GM21381 (cell line): ENCODE data around the gene TNFRSF1B.

Experiments
- ATAC-seq: cut with Tn5 transposase; IDR thresholded peaks from one replicate; pipeline ENCODE4 v1.9.1; 2021; ENCODE audit warnings: mild to moderate bottlenecking, moderate library complexity; ENCODE audit not compliant: unreplicated experiment

Gene TNFRSF1B

DNA sequence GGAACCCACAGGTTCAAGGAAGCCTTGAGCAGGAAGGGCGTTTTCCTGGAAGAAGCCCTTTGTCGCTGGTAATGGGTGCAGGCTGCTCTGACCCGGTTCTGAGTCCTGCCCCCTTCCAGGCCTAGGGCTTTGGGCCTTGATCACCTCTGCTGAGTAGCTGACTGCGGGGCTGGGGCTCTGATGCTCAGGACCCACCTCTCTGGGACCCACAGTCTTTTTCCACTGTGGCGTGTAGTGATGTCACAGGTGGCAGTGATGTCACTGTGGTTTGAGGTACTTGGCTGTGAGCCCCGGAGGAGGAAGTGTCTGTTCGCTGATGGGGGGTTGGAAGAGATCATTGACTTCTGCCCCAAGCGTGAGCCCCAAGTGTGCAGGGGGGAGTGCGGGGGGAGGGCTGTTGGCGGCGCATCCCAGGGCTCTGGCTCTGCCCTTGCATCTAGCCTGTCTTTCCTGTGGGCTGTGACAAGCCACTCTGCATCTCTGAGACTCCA is 6.9 kb downstream of the TNFRSF1B start:
- no peak for ATAC-seq

DNA sequence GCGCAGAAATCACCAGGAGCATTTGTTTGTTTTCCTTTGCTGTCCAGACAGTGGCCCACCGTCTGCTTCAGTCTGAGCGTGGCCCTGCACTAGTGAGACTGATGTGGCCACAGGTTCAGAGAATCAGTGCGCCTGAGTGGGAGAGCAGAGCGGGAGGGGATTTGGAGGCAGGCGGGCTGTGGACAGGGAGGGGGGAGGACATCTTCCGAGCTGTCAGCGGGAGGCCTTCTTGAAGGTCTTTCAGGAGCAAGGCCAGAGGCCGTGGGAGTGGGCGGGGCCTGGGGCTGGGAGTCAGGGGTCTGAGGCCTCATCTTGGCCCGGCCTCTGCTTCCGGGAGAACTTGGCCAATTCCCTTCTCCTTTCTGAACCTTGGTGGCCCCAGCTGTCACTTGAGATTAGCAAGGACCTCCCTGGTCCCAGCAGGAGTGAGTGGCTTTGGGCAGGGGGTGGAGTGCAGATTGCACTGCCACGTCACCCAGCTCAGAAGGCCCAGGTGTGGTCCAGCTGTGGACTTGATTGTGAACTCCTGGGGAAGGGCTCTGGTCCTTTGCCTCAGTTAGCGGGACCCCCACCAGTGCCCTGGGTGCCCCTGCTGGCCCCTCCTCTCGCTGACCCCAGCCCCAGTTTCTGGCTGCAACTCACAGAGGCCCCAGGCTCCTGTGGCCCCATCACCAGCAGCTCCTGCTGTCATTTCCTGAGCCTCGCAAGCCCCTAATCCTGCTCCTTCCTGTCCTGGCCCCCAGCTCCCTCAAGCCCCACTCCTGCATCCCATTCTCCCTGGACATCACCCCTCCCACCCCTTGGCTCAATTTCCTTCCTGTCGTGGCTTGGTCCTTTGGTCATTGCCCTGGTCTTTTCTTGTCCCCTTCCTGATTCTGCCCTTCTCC is 8.4 kb downstream of the TNFRSF1B start:
- ATAC-seq = no peak

DNA sequence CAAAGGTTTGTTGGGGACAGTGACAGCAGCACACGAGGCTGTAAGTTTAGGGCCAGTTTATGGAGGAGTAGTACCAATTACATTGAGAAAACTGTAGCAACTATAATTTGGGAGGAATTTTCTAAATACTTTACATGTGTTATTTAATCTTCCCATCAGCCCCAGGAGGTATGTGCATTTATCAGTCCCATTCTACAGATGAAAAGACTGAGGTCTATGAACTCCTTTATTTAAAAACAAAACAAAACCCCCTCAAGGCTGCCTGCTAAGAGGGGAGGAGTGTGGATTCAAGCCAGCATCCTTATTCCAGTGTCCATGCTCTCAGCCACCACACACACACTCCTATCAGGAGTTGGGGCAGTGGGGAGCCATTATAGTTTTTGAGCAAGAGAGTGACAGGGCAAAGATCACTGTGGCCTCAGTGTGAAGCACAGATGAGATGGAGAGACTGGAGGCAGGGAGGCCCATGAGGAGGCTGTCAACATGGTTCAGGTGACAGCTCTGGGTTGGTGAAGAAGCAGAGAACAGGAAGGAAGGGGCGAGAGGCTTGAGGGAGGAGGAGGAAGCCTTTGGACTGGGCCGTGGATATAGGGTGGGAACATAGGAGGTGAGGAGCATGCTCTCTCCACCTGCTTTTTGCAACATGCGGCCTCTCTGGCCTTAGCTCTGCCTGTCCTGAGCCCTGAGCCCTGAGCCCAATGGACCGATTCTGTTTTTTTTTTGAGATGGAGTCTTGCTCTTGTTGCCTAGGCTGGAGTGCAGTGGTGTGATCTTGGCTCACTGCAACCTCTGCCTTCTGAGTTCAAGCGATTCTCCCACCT is 9.7 kb downstream of the TNFRSF1B start:
- no peak for ATAC-seq

GRCh38 chr1:12177156-12177998 is 10.6 kb downstream of the TNFRSF1B start:
- ATAC-seq = no peak

GRCh38 chr1:12177999-12178441 is 11.2 kb downstream of the TNFRSF1B start:
- ATAC-seq = no peak

DNA sequence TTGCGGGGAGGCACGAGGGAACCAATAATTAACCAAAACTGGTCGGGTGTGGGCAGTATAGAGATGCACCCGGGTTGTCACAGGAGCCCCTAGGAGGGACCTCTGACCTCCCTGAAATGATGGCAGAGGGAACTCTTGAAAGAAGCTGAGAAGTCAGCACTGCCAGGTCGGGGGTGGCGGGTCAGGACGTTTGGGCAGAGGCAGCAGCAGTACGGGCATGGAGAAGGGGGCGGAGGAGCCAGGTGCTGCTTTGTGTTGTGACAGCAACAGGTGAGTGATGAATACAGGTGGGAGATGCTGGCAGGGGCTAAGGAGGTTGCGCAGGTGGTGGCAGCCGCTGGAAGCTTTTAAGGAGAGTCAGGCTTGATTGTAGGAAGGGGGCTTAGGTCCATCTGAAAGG is 11.7 kb downstream of the TNFRSF1B start:
- ATAC-seq = no peak

- no peak for ATAC-seq
These were observed 12.3 kb downstream of the TNFRSF1B start for GRCh38 chr1:12179111-12179519.

GRCh38 chr1:12179676-12180075 is 12.9 kb downstream of the TNFRSF1B start:
- no peak for ATAC-seq

GRCh38 chr1:12180315-12180714 is 13.5 kb downstream of the TNFRSF1B start:
- ATAC-seq = no peak

GRCh38 chr1:12180903-12181302 is 14.1 kb downstream of the TNFRSF1B start:
- ATAC-seq = no peak

DNA sequence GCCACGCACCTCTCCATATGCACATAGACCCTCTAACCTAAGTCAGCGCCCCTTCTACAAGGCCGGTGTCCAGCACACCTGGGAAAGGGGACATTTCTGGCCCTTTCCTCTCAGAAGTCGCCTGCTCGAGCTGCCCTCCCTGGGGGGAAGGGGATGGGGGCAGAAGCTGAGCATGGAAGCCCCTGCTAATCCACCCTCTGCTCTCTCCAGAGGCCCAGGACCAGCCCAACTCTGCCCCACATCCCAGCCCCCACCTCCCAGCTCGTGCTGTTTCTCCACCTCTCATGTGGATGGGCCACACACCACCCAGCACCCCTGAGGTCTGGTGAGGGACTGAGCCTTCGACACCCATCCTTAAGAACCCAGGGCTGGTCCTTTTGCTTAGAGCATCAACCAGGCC is 14.8 kb downstream of the TNFRSF1B start:
- no peak for ATAC-seq

DNA sequence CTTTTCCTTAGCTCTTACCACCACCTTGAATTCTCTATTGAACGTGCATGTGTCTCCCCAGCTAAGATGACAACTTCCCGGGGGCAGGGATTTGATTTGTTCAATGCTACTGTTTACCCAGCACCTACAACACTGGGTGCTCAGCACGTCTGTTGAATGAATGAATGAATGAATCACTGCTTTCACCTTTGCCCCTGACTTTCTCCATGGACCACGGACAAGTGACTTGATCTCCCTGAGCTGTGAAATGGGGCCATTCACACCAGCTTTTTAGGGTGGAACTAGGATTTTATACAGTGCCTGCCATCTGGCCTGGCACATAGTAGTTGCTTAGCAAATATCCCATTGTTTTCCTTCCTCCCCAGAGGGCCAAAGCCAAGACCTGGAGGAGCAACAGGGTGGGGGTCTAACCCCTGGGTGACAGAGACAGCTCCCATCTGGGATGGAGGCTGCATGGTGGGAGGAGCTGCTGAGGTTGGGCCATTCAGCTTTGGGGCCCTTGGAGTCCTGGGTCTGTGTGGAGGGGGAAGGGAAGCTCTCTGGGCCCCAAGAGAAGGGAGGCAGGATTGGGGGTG is 15.7 kb downstream of the TNFRSF1B start:
- ATAC-seq = no peak

- no peak for ATAC-seq
These were observed 16.5 kb downstream of the TNFRSF1B start for GRCh38 chr1:12183095-12183794.

- no peak for ATAC-seq
These were observed 17.4 kb downstream of the TNFRSF1B start for GRCh38 chr1:12184008-12184681.

- no peak for ATAC-seq
These were observed 18.5 kb downstream of the TNFRSF1B start for GRCh38 chr1:12185036-12185917.

DNA sequence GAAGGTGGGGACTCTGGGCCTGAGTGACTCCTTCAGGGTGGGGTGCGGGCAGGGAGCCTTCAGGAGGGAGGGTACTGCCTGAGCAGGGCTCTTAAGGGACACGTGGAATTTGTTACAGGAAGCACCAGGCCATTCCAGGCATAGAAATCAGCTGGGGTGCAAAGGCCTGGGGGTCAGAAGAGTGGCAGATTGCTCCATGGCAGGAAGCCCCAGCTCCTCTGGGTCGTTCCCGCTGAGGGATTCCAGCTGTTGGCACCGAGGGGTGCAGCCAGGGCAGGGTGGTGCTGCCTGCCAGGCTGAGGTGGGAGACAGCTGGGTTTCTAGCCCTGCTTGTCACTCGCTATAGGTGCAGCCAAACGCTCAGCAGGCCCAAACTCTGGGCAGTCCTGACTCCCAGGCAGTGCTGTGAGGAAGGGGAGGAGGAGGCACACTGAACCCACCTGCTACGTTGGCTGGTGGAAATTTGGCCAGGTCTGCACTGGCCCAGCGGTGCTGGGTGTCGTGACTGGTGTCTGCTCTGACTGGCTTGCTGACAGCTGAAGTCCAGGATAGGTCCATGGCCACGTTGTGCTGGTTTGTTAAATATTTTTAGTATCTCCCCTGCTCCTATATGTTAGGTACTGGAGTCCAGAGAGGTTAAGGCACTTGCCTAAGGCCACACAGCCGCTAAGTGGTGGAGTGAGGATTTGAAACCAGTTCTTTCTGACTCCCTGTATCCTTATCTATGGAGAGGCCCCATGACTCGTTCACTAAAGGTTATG is 19.3 kb downstream of the TNFRSF1B start:
- ATAC-seq = no peak

DNA sequence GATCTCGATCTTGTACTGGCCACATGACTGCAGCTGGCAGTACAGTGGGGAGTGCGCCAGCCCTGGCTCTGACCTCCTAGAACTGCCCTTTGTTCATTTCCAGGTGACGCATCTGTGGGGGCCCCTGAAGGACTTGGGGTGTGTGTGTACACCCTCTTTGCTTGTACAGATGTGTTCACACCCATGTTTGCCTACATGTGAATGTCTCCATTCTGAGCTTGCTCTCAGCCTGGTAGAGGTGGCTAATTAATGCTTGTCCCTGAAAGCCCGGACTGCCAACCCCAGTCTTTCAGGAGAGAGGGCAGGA is 19.8 kb downstream of the TNFRSF1B start:
- no peak for ATAC-seq

DNA sequence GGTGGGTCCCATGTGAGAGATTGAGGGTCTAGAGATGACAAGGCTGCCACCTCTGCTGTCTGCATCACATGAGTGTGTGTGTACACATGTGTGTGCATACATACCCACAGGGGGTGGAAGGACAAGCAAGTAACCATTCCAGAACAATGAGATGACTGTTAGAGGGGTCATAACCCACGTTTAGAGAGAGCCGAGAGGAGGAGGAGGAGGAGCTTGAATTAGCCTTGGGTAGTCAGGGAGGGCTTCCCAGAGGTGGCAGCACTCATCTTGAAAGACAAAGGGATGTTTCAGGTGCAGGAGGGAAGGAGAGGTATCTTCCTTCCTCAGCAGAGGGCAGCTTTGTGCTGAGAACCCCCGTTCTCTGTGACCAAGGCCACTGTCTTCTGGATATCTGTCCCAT is 21.3 kb downstream of the TNFRSF1B start:
- no peak for ATAC-seq
